Brain microvascular endothelial cell (primary cell): ENCODE measurements around the gene ATP2A2.

Source experiments
- DNase-seq: peaks from one replicate; pipeline ENCODE4 v3.0.0-alpha.2; 2020
- H3K27ac ChIP-seq: fragments of 250-450 bp; sonication (Bioruptor Pico); 2 replicates; pipeline ENCODE4 v1.5.1; 2020; ENCODE audit warnings: mild to moderate bottlenecking, moderate library complexity
- H3K27me3 ChIP-seq: fragments of 250-450 bp; sonication (Bioruptor Pico); replicated peaks from 2 replicates; pipeline ENCODE4 v1.5.1; 2020; ENCODE audit warnings: mild to moderate bottlenecking
- H3K36me3 ChIP-seq: fragments of 250-450 bp; sonication (Bioruptor Pico); replicated peaks from 2 replicates; pipeline ENCODE4 v1.5.1; 2020; ENCODE audit warnings: mild to moderate bottlenecking
- H3K4me3 ChIP-seq: 2 replicates; pipeline ENCODE4 v1.5.1; 2011; ENCODE audit warnings: low read depth, mild to moderate bottlenecking, control low read depth, low read length, moderate library complexity
- in situ Hi-C: cut with HindIII; loops from 2 replicates; pipeline ENCODE4 v1.10.0; 2017; ENCODE audit warnings: low sequenced_read_pairs, low pct_ligation_motif_present
- TF ChIP-seq, protein P1 (sequence below): IDR thresholded peaks from 2 replicates; pipeline ENCODE4 v1.5.1; 2011; ENCODE audit warnings: low read depth, mild to moderate bottlenecking, moderate library complexity, low read length, control low read depth, inconsistent platforms; ENCODE audit errors: missing control alignments

Gene ATP2A2

DNA sequence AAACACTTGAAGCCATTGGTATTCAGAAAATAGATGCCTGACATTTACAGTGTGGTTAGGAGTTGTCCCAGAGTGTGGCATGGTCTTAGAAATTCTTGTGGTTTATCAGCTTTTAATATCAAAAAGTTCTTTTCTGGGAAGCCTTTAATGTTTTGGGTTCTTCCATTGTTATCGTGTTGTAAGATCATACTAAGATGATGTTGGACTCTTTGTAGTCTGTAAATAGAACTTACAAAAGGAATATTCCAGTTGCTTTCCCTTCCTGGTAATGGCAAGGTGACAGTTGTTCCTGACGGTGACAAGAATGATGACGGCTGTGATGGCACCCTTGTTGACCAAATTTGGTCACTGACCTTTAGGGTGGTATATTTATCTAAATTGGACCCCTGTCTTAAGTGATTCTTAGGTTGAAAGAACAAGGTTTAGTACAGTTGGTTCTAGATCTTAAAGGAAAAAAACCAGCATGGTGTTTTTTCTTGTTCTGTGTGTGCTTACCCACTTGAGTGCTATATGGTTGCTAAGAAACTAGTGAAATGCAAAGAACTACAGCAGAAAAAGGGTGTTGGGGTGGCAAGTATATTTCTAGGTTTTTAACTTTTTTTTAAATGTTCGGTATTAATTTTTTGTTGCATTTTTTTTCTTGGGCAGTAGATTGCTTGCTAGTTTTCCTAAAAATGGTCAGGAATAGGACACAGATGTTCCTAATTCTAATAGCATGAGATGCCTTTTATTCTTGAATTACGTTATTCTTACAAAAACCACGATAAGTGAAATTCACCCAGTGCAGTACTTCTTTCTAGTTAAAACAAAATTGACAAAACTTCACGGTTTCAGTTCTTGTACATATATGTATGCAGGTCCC lies 2.1 kb downstream of the ATP2A2 start:
- TF ChIP-seq, protein P1, sequence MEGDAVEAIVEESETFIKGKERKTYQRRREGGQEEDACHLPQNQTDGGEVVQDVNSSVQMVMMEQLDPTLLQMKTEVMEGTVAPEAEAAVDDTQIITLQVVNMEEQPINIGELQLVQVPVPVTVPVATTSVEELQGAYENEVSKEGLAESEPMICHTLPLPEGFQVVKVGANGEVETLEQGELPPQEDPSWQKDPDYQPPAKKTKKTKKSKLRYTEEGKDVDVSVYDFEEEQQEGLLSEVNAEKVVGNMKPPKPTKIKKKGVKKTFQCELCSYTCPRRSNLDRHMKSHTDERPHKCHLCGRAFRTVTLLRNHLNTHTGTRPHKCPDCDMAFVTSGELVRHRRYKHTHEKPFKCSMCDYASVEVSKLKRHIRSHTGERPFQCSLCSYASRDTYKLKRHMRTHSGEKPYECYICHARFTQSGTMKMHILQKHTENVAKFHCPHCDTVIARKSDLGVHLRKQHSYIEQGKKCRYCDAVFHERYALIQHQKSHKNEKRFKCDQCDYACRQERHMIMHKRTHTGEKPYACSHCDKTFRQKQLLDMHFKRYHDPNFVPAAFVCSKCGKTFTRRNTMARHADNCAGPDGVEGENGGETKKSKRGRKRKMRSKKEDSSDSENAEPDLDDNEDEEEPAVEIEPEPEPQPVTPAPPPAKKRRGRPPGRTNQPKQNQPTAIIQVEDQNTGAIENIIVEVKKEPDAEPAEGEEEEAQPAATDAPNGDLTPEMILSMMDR = no peak
- Histone ChIP-seq H3K27ac (peak overlapping the region; percentile 97), H3K27me3 (no peaks in the 10 kb centered on the region), H3K36me3 (peaks cover 33% of the 10 kb centered on the region), H3K4me3 (peak overlapping the region; percentile 94)
- in situ Hi-C loops = no loop called here
- DNase-seq = no peak

DNA sequence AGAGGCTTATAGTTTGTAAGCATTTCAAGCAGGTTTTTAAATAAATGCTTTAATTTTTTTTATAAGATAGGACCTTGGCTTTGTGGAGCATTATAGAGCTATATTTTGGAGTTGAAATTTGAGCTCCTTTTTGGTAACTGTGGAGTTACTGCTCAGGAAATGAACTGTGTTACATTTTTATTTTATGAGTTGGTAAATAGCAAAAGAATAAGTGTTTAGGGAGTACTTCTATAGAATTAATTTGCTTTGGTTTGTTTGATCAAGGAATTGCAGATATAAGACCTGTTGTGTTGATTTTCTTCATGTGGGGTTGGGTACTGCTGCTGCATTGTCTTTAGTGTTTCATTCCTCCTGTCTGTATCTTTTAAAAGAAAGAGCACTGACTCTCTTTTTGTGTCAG lies 3.5 kb downstream of the ATP2A2 start:
- DNase-seq = no peak
- TF ChIP-seq, protein P1 = no peak
- H3K27ac ChIP-seq = peak overlapping the region; percentile 5
- H3K4me3 ChIP-seq = peak overlapping the region; percentile 94
- no peaks in the 10 kb centered on the region for H3K27me3 ChIP-seq
- in situ Hi-C loops = no loop called here
- peaks cover 40% of the 10 kb centered on the region for H3K36me3 ChIP-seq

DNA sequence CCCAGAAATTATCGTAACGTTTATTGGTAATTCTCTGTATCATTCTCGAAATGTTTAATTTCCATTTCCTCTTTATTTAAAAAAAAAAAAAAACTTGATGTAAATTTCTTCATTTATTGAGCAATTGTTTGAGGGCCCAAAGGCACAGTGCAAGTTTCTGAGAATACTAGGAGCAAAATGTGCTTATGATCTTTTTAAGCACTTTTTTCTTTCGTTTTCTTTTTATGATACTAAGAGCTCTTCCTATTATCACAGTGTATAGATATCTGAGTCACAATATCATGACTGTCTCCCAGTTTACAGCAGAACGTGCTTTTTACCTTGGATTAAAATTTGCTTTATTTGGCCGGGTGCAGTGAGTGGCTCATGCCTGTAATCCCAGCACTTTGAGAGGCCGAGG lies 5.6 kb downstream of the ATP2A2 start:
- Histone ChIP-seq H3K27me3 (no peaks in the 10 kb centered on the region), H3K4me3 (no peak overlapping the region), H3K36me3 (peaks cover 56% of the 10 kb centered on the region), H3K27ac (peak overlapping the region; percentile 4)
- DNase-seq = no peak
- in situ Hi-C loops = loop anchor here (5.0 kb wide), 1 partner anchor 46 kb away; no protein-coding TSS in a partner anchor
- TF ChIP-seq, protein P1 = no peak

DNA sequence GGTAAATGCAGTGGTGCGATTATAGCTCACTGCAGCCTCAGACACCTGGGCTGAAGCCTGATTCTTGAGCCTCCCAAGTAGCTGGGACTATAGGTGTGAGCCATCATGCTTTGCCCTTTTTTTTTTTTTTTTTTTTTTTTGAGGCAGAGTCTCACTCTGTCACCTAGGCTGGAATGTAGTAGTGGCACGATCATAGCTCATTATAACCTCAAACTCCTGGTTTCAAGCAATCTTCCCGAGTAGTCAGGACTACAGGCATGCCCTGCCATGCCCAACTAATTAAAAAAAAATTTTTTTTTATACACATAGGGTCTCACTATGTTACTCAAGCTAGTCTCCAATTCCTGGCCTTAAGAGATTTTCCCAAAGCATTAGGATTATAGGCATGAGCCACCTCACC lies 6.9 kb downstream of the ATP2A2 start:
- peaks cover 65% of the 10 kb centered on the region for H3K36me3 ChIP-seq
- TF ChIP-seq, protein P1 = no peak
- H3K4me3 ChIP-seq = no peak overlapping the region
- no peak overlapping the region for H3K27ac ChIP-seq
- no peaks in the 10 kb centered on the region for H3K27me3 ChIP-seq
- in situ Hi-C loops = loop anchor here (5.0 kb wide), 1 partner anchor 44 kb away; no protein-coding TSS in a partner anchor
- DNase-seq = no peak

DNA sequence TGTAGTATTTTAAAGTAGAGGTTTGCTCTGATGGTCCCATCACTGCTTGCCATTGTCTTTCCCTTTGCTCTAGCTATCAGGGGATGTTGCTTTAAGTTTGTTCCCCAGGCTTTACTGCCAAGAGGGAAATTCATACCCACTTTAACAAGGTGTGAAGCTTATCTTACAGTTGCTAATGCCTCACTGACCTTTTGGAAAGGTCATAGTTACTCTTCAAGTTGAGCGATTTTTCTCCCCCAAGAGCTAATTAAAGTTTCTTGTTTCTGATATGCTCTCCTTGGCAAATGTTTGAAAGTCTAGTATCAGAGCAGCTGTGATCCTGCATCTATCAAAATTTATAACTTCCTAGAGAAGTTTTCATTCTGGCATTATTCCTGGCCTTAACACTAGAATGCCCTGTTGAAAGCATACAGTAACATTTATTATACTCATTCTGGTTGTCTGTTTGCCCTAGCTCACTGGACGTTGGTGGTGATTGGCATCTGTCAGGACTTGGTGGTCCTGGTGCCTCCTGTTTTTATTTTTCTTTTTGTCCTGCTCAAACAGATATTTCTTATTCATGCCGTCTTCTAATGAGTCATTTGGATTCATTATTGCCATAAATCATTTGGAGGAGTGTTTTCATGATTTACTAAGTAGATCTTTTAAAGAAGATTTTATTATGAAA lies 8.1 kb downstream of the ATP2A2 start:
- H3K36me3 ChIP-seq = peaks cover 64% of the 10 kb centered on the region

More for the DNA sequence above, 8.1 kb downstream of the ATP2A2 start:
- no peak overlapping the region for H3K4me3 ChIP-seq
- TF ChIP-seq, protein P1 = no peak
- no peaks in the 10 kb centered on the region for H3K27me3 ChIP-seq
- in situ Hi-C loops = loop anchor here (5.0 kb wide), 1 partner anchor 43 kb away; no protein-coding TSS in a partner anchor
- H3K27ac ChIP-seq = no peak overlapping the region
- DNase-seq = no peak
